Urothelium cell line (cell line): ENCODE data around the gene LRRC27.
A peak's percentile ranks its signal among the peaks of the same experiment; 100 is the strongest.

Experiments used
- DNase-seq: peaks from one replicate; pipeline ENCODE4 v3.0.0; 2011; ENCODE audit warnings: low spot score, mixed read lengths
- FAIRE-seq: peaks from 2 replicates; lab custom pipeline; 2011; peaks lifted over from hg19 to GRCh38; lab: Jason Lieb, UNC

LRRC27 gene

DNA sequence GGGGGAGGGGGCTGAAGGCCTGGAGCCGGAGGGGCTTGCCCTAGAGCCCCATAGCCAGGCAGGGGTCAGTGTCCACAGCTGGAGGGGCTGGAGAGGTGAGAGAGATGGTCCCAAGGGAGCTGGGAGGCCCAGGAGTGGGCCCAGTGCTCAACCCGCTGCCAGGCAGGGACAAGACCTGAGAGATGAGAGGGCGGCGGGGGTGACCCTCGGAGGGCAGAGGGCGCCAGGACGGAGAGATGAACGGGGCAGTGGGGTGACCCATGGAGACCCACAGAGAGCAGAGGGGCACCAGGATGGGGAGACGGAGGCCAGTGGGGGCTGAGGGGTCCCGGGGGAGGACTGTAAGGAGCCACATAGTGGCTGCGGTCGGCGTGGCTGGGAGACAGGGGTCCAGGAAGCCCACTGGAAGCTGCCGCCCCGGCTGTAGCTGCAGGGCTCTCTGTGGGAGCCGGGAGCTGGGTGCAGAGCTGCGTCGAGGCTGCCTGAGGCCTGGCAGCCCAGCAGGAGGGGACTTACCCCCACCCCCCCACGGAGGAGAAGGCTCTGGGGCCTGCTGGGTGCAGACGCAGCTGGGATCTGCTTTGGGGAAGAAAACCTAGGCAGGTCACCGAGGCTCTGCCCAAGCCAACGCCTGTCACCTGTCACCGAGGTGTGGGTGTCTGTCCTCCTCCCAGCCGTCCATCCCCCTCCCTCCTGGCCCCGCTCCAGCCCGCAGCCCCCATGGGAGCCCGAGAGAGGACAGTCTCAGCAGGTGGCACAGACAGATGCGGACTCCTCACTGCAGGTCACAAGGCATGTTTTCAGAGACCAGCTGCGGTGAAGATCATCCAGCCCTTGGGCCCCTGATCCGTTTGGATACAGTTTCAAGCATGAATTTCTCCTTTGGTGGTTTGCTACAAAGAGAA is 90.1 kb downstream of the LRRC27 start:
- FAIRE-seq (no peak), DNase-seq (no peak)

GRCh38 chr10:132422903-132423825 is 91.2 kb downstream of the LRRC27 start:
- FAIRE-seq: peak; percentile 96
- DNase-seq: no peak

DNA sequence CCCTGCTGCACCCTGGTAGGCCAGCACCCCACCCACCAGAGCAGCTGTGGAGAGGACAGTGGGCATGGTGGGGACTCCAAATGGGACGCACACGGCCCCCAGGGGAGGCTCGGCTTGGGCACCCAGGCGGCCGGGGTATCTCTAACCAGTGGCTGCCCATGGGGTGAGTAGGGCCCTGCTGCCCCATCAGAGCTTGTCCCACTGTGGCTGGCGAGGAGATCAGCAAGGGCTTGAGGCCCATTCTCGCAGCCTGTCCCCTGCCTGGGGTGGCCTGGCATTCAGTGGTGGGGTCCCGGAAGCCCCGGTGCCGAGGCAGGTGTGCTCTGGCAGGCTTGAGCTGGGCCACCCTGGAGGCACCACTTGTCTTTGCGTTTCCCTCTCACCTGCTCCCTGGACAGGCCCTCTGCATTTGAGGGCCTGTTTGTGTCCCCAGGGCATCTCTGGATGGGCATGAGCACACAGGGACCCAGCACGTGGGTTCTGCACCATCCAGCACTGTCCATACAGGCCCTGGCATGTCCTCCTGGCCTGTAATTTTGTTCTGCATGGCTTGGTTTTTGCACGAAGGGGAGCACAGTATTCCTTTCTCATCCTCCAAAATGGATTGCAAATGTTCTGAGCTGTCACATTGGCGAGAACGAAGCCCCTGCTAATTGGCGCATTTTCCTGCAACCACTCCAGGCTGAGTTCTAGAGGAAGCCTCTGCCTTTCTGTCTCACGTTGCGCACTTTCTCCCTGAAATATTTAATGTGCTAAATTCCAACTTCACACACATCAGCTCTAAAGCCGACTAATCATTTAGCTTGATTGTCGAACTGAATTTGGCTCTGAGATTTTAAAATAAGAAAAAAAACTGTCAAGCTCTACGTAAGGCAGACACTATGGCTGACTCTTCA is 92.2 kb downstream of the LRRC27 start:
- DNase-seq (no peak), FAIRE-seq (no peak)

DNA sequence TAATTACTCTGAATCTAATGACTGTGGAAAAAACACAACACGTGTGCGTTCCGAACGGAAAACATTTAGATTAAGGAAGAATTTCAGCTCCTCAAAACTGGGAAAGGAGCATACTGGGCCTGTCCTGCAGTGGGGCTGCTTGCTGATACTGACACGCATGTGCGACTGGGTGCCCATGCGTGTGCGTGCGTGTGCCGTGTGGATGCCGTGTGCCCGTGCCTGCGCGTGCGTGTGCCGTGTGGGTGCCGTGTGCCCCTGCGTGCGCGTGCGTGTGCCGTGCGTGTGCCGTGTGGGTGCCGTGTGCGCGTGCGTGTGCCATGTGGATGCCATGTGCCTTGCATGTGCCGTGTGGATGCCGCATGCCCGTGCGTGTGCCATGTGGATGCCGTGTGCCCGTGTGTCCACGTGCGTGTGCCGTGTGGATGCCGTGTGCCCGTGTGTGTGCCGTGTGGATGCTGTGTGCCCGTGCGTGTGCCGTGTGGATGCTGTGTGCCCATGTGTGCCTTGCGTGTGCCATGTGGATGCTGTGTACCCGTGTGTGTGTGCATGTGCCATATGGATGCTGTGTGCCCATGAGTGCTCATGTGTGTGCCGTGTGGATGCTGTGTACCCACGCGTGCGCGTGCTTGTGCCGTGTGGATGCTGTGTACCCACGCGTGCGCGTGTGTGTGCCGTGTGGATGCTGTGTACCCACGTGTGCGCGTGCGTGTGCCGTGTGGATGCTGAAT is 93.2 kb downstream of the LRRC27 start:
- DNase-seq (no peak), FAIRE-seq (peak; percentile 97)

DNA sequence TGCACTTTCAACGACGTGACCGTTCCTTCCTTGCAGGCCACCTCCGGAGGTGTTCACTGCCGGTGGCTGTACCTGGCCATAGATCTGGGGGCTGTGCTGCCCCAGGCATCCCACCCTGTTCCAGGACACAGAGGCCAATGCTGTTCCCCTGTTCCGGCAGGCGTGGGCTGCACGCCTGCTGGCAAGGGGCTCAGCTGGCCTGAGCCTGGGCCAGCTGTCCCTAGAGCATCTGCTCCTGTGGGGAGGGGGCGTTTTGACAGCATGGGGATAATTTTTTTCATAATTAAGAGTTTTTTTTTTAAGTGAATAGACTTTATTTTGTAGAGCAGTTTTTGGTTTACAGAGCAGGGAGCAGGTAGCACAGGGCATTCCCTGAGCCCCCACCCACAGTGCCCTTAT is 93.8 kb downstream of the LRRC27 start:
- no peak for DNase-seq
- no peak for FAIRE-seq

DNA sequence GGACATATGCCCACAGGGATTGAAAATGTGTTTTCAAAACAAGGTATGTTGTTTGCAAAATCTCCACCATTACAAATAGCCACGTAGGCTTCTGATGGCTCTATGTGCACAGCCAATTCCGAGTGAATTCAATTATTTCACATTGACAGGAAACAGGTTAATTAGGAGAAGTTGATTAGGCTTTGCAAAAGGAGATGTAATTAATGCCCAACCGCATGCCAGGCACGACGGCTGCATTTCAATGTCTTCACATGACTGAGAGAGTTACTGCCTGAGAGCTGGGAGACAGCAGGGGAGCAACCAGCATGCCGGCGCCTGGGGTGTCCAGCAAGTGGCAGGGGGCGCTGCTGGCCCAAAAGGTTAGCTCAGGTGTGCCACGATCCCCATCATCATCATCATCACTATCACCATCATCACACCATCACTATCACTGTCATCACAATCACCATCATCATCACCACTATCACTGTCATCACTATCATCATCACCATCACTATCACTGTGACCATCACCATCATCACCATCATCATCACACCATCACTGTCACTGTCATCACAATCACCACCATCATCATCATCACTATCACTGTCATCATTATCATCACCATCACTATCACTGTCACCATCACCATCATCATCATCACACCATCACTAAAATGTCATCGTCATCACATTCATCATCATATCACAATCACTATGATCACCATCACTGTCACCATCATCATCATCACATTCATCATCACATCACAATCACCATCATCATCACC is 95.2 kb downstream of the LRRC27 start:
- DNase-seq (no peak), FAIRE-seq (peak; percentile 98)

- FAIRE-seq (no peak), DNase-seq (no peak)
Measured at GRCh38 chr10:132427939-132428367, 96.0 kb downstream of the LRRC27 start.

DNA sequence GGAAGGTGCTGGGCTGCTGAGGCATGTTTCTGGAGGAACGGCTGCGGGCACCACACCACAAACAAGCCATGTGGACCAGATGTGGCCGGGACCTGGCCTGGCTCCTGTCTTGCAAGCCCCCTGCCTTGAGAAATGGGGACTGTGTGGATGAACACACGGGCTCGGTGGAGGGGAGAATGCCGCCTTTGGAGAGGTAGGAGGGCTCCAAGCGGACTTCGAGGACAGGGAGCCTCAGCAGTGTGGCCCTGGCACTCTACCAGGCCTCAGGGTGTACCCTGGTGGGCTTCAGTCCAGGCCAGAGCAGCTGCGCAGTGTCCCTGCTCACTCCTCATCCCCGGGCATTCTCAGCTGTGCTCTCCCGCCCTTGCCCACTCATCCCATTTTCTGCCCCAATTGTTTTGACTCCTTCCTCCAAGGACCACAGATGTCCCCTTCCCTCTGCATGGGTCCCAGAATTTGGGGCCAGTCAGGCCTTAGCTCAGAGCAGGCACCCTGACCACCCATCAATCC is 96.5 kb downstream of the LRRC27 start:
- FAIRE-seq: no peak

More for the DNA sequence above, 96.5 kb downstream of the LRRC27 start:
- no peak for DNase-seq
